Neural progenitor cell (in vitro differentiated cells): ENCODE measurements around the gene NUP93.

Source experiments
- CTCF ChIP-seq: fragments of 200-600 bp; sonication (generic); IDR thresholded peaks from 2 replicates; pipeline ENCODE4 v1.5.1; 2017; ENCODE audit warnings: antibody characterized with exemption, mild to moderate bottlenecking
- EZH2phosphoT487 ChIP-seq: fragments of 200-600 bp; sonication (generic); IDR thresholded peaks from 2 replicates; pipeline ENCODE4 v1.6.1; 2017; ENCODE audit warnings: antibody characterized with exemption

GRCh38 chr16:56711862-56712261 lies 18.1 kb upstream of the NUP93 start:
- TF ChIP-seq CTCF, result no peak
- no peak for TF ChIP-seq EZH2phosphoT487
